ENCODE measurements around the gene MFRP.
A peak's percentile ranks its signal among the peaks of the same experiment; 100 is the strongest.

The MFRP gene

GRCh38 chr11:119295178-119295577 is 51.3 kb downstream of the MFRP start:
- DNase-seq (ENCODE audit: low spot score), result peak; percentile 31

DNA sequence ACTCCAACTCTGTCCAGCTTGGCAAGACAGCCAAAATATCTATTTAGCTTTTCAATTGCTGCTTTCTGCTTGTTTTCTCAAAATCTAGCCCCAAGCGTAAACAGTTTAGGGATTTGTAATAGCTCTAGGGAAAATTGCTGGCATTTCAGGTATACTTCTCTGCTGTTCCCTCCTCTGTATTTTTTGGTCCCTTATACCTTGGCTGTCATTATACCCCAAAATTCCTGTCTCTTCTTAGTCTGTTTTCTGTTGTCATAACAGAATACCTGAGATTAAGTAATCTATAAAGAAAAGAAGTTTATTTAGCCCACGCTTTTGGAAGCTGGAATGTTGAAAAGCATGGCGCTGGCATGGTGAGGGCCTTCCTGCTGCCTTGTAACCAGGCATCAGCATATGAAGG is 53.0 kb downstream of the MFRP start:
- no peak for DNase-seq (ENCODE audit: low spot score)

GRCh38 chr11:119290894-119291497 is 55.5 kb downstream of the MFRP start:
- no peak for DNase-seq (ENCODE audit: low spot score)

All from NAMALWA (cell line).